Mesenchymal stem cell (in vitro differentiated cells and primary cell): ENCODE measurements around the gene ERBB2.

Experiments
- DNase-seq: peaks from one replicate; pipeline ENCODE4 v3.0.0-alpha.2; 2013
- H2AFZ ChIP-seq: one replicate; pipeline ENCODE4 v1.6.1; 2013; ENCODE audit warnings: low read depth, mild to moderate bottlenecking, control low read depth, inconsistent platforms, low read length, moderate library complexity
- H2AK5ac ChIP-seq: 2 replicates; pipeline ENCODE4 v1.6.1; 2013; ENCODE audit warnings: low read length, moderate library complexity, mild to moderate bottlenecking, inconsistent platforms; ENCODE audit not compliant: severe bottlenecking
- H2BK120ac ChIP-seq: one replicate; pipeline ENCODE4 v1.6.1; 2013; ENCODE audit warnings: low read depth, mild to moderate bottlenecking, inconsistent platforms, low read length, moderate library complexity
- H2BK12ac ChIP-seq, 2 experiments: one replicate each; pipeline ENCODE4 v1.6.1; 2013; ENCODE audit warnings: inconsistent platforms in 2 of 2, low read length in 2 of 2, mild to moderate bottlenecking in 2 of 2, moderate library complexity in 2 of 2, control low read depth in 1 of 2
- H2BK15ac ChIP-seq: one replicate; pipeline ENCODE4 v1.6.1; 2013; ENCODE audit warnings: mild to moderate bottlenecking, low read depth, inconsistent platforms; ENCODE audit not compliant: poor library complexity, severe bottlenecking
- H2BK5ac ChIP-seq: 2 replicates; pipeline ENCODE4 v1.6.1; 2013; ENCODE audit warnings: low read depth, mild to moderate bottlenecking, low read length, control low read depth, inconsistent platforms; ENCODE audit not compliant: poor library complexity, severe bottlenecking
- H3K14ac ChIP-seq, 2 experiments: one replicate each; pipeline ENCODE4 v1.6.1; 2013; ENCODE audit warnings: inconsistent platforms in 2 of 2, low read length in 2 of 2, control low read depth in 1 of 2, mild to moderate bottlenecking in 1 of 2, moderate library complexity in 1 of 2
- H3K18ac ChIP-seq, 2 experiments: one replicate each; pipeline ENCODE4 v1.6.1; 2013; ENCODE audit warnings: inconsistent platforms in 2 of 2, low read length in 2 of 2, control low read depth in 1 of 2, low read depth in 1 of 2, mild to moderate bottlenecking in 1 of 2
- H3K23ac ChIP-seq, 2 experiments: one replicate each; pipeline ENCODE4 v1.6.1; 2013; ENCODE audit warnings: inconsistent platforms in 2 of 2, low read length in 2 of 2, mild to moderate bottlenecking in 2 of 2, moderate library complexity in 2 of 2, control low read depth in 1 of 2
- H3K27ac ChIP-seq: 2 replicates; pipeline ENCODE4 v1.5.1; 2013; ENCODE audit warnings: mild to moderate bottlenecking, moderate library complexity, low read length, control low read depth, inconsistent platforms; ENCODE audit not compliant: poor library complexity, severe bottlenecking
- H3K27me3 ChIP-seq, 2 experiments: 2 replicates each; pipeline versions ENCODE4 v1.6.1 to v1.7.0; 2013; ENCODE audit warnings: low read length in 2 of 2, mild to moderate bottlenecking in 2 of 2, moderate library complexity in 2 of 2, control low read depth in 1 of 2, inconsistent platforms in 1 of 2; ENCODE audit not compliant: control insufficient read depth in 1 of 2, insufficient read depth in 1 of 2
- H3K36me3 ChIP-seq, 2 experiments: 2 replicates each; pipeline versions ENCODE4 v1.6.1 to v1.7.0; 2013; ENCODE audit warnings: low read length in 2 of 2, control low read depth in 1 of 2, inconsistent platforms in 1 of 2, low read depth in 1 of 2, mild to moderate bottlenecking in 1 of 2; ENCODE audit not compliant: insufficient read depth in 2 of 2, control insufficient read depth in 1 of 2
- H3K4ac ChIP-seq, 2 experiments: one replicate each; pipeline ENCODE4 v1.6.1; 2013; ENCODE audit warnings: inconsistent platforms in 2 of 2, low read length in 2 of 2, mild to moderate bottlenecking in 2 of 2, moderate library complexity in 2 of 2, control low read depth in 1 of 2, low read depth in 1 of 2
- H3K4me1 ChIP-seq: 2 replicates; pipeline ENCODE4 v1.6.1; 2013; ENCODE audit warnings: low read depth, low read length, control low read depth; ENCODE audit not compliant: control insufficient read depth, insufficient read depth
- H3K4me2 ChIP-seq: 2 replicates; pipeline ENCODE4 v1.6.1; 2013; ENCODE audit warnings: low read length, mild to moderate bottlenecking, inconsistent platforms; ENCODE audit not compliant: poor library complexity, severe bottlenecking
- H3K4me3 ChIP-seq, 2 experiments: 2 replicates each; pipeline versions ENCODE4 v1.5.1 to v1.7.0; 2013; ENCODE audit warnings: low read length in 2 of 2, mild to moderate bottlenecking in 2 of 2, control low read depth in 1 of 2, low read depth in 1 of 2; ENCODE audit not compliant: insufficient read depth in 1 of 2
- H3K79me1 ChIP-seq: replicated peaks from 2 replicates; pipeline ENCODE4 v1.6.1; 2013; ENCODE audit warnings: mild to moderate bottlenecking, control low read depth, low read length, inconsistent platforms; ENCODE audit not compliant: poor library complexity, severe bottlenecking
- H3K9ac ChIP-seq: 2 replicates; pipeline ENCODE4 v1.7.0; 2013; ENCODE audit warnings: mild to moderate bottlenecking, low read length, moderate library complexity
- H3K9me3 ChIP-seq: 2 replicates; pipeline ENCODE4 v1.7.0; 2013; ENCODE audit warnings: mild to moderate bottlenecking, low read length; ENCODE audit not compliant: control insufficient read depth
- H4K8ac ChIP-seq: one replicate; pipeline ENCODE4 v1.6.1; 2013; ENCODE audit warnings: inconsistent platforms, mild to moderate bottlenecking, low read length, moderate library complexity
- H4K91ac ChIP-seq: one replicate; pipeline ENCODE4 v1.6.1; 2013; ENCODE audit warnings: mild to moderate bottlenecking, low read length, inconsistent platforms
- WGBS: methylation state at CpG from one replicate; pipeline ENCODE4 v1.1.7; 2013; ENCODE audit warnings: mixed read lengths; 5-methylcytosine and 5-hydroxymethylcytosine counted together

The ERBB2 gene

DNA sequence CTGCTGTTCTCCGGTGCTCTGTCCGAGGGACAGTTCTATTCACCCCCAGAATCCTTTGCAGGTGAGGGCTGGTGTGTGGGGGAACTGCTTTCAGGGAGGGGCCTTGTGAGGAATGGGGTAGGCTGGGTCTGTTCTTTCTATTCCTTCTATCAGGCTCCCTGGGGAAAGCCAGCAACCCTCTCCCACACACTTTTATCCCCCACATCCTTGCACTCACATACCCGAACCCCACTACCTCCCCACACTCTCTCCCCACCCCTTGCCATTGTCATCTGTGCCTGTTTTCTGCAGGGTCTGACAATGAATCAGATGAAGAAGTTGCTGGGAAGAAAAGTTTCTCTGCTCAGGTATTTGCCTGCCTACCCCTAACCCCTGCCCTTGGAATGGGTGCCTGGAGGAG lies 41.1 kb upstream of the ERBB2 start:
- no peak overlapping the region for H3K4me3 ChIP-seq
- no peak overlapping the region for H2BK120ac ChIP-seq
- no peak overlapping the region for H2BK5ac ChIP-seq
- DNase-seq = no peak
- no peak overlapping the region for H3K18ac ChIP-seq
- H3K79me1 ChIP-seq = peaks cover 27% of the 10 kb centered on the region
- peaks cover 42% of the 10 kb centered on the region for H3K4me1 ChIP-seq
- WGBS = 100% methylated on average over 1 of the region's 3 CpGs
- no peak overlapping the region for H4K91ac ChIP-seq
- H3K9me3 ChIP-seq = no peaks in the 10 kb centered on the region
- no peak overlapping the region for H2AK5ac ChIP-seq
- no peaks in the 10 kb centered on the region for H3K27me3 ChIP-seq
- H4K8ac ChIP-seq = no peak overlapping the region
- no peak overlapping the region for H2BK15ac ChIP-seq
- no peak overlapping the region for H3K14ac ChIP-seq
- no peak overlapping the region for H2BK12ac ChIP-seq
- H3K27ac ChIP-seq = no peak overlapping the region
- H3K9ac ChIP-seq = no peak overlapping the region
- H3K4ac ChIP-seq = no peak overlapping the region
- H3K36me3 ChIP-seq = peaks cover 42 to 83% of the 10 kb centered on the region in 2 experiments
- no peak overlapping the region for H2AFZ ChIP-seq
- H3K23ac ChIP-seq = no peak overlapping the region
- H3K4me2 ChIP-seq = no peak overlapping the region

- H3K9me3 ChIP-seq = no peaks in the 10 kb centered on the region
- no peak overlapping the region for H3K4ac ChIP-seq
- no peak overlapping the region for H3K27ac ChIP-seq
- H4K8ac ChIP-seq = peak overlapping the region; percentile 32
- WGBS = 85% methylated on average over 14 of the region's 15 CpGs
- no peak overlapping the region for H3K14ac ChIP-seq
- H3K79me1 ChIP-seq = peaks cover 21% of the 10 kb centered on the region
- H4K91ac ChIP-seq = no peak overlapping the region
- no peak overlapping the region for H2BK5ac ChIP-seq
- peaks cover 42 to 78% of the 10 kb centered on the region in 2 experiments for H3K36me3 ChIP-seq
- DNase-seq = no peak
- H3K27me3 ChIP-seq = no peaks in the 10 kb centered on the region
- no peak overlapping the region for H3K9ac ChIP-seq
- no peak overlapping the region for H2BK15ac ChIP-seq
- no peak overlapping the region for H2AK5ac ChIP-seq
- H2BK120ac ChIP-seq = no peak overlapping the region
- no peak overlapping the region for H3K23ac ChIP-seq
- no peak overlapping the region for H3K18ac ChIP-seq
- H3K4me2 ChIP-seq = no peak overlapping the region
- H2AFZ ChIP-seq = no peak overlapping the region
- H3K4me1 ChIP-seq = peaks cover 49% of the 10 kb centered on the region
- H2BK12ac ChIP-seq = no peak overlapping the region
- no peak overlapping the region for H3K4me3 ChIP-seq
These were observed 40.4 kb upstream of the ERBB2 start for GRCh38 chr17:39659279-39660010.

GRCh38 chr17:39660011-39660360 lies 39.9 kb upstream of the ERBB2 start:
- Histone ChIP-seq H3K4me3 (no peak overlapping the region), H3K9ac (no peak overlapping the region), H3K23ac (no peak overlapping the region), H2BK5ac (no peak overlapping the region), H3K4me2 (no peak overlapping the region), H3K36me3 (peaks cover 39 to 75% of the 10 kb centered on the region in 2 experiments), H3K4ac (no peak overlapping the region), H3K27me3 (peaks cover 0 to 5% of the 10 kb centered on the region in 2 experiments), H4K8ac (no peak overlapping the region), H3K4me1 (peaks cover 55% of the 10 kb centered on the region), H2BK15ac (no peak overlapping the region), H3K18ac (no peak overlapping the region), H2BK120ac (no peak overlapping the region), H3K14ac (no peak overlapping the region), H2AFZ (no peak overlapping the region), H2BK12ac (no peak overlapping the region), H3K27ac (no peak overlapping the region), H3K9me3 (no peaks in the 10 kb centered on the region), H3K79me1 (peaks cover 18% of the 10 kb centered on the region), H2AK5ac (no peak overlapping the region), H4K91ac (no peak overlapping the region)
- WGBS = 96% methylated on average over 5 of the region's 5 CpGs
- no peak for DNase-seq

GRCh38 chr17:39660397-39661385 lies 39.2 kb upstream of the ERBB2 start:
- Histone ChIP-seq H2AFZ (no peak overlapping the region), H3K9me3 (no peaks in the 10 kb centered on the region), H3K23ac (no peak overlapping the region), H2BK5ac (no peak overlapping the region), H3K14ac (no peak overlapping the region), H2BK15ac (no peak overlapping the region), H3K27ac (no peak overlapping the region), H4K91ac (no peak overlapping the region), H3K79me1 (peaks cover 16% of the 10 kb centered on the region), H3K4me3 (no peak overlapping the region), H4K8ac (no peak overlapping the region), H2AK5ac (no peak overlapping the region), H3K36me3 (peaks cover 37 to 73% of the 10 kb centered on the region in 2 experiments), H3K27me3 (peaks cover 0 to 12% of the 10 kb centered on the region in 2 experiments), H2BK12ac (no peak overlapping the region), H3K18ac (no peak overlapping the region), H3K4me1 (peaks cover 62% of the 10 kb centered on the region), H3K9ac (no peak overlapping the region), H3K4me2 (no peak overlapping the region), H2BK120ac (no peak overlapping the region), H3K4ac (no peak overlapping the region)
- WGBS = 96% methylated on average over 35 of the region's 35 CpGs
- no peak for DNase-seq
